HG03064 (cell line): ENCODE measurements around the gene CDRT15.
"Not testable (repeated sequence)": the region's sequence is repeated elsewhere in the genome, so short reads cannot be mapped to it uniquely, and the experiment has no call there.

Source experiments
- ATAC-seq: cut with Tn5 transposase; IDR thresholded peaks from one replicate; pipeline ENCODE4 v1.9.1; 2021; ENCODE audit warnings: low read depth; ENCODE audit not compliant: unreplicated experiment

Gene CDRT15

GRCh38 chr17:14236762-14237161 is at the start of gene CDRT15:
TSS of gene CDRT15 (minus strand) at chr17:14236862. CDS start at chr17:14236833, 29 bp downstream.
- ATAC-seq: not testable (repeated sequence)

GRCh38 chr17:14282726-14283125 is 46.1 kb upstream of the CDRT15 start:
- ATAC-seq: no peak

GRCh38 chr17:14281530-14281929 is 44.9 kb upstream of the CDRT15 start:
- no peak for ATAC-seq

GRCh38 chr17:14276535-14277250 is 40.0 kb upstream of the CDRT15 start:
- no peak for ATAC-seq

GRCh38 chr17:14270508-14270907 is 33.8 kb upstream of the CDRT15 start:
- no peak for ATAC-seq

GRCh38 chr17:14269473-14269872 is 32.8 kb upstream of the CDRT15 start:
- ATAC-seq: no peak

- no peak for ATAC-seq
Observed at GRCh38 chr17:14268264-14268663, 31.6 kb upstream of the CDRT15 start.

- no peak for ATAC-seq
Observed at GRCh38 chr17:14261406-14261805, 24.7 kb upstream of the CDRT15 start.

- no peak for ATAC-seq
Observed at GRCh38 chr17:14245629-14246028, 9.0 kb upstream of the CDRT15 start.

GRCh38 chr17:14245002-14245401 is 8.3 kb upstream of the CDRT15 start:
- ATAC-seq: no peak

GRCh38 chr17:14239271-14239670 is 2.6 kb upstream of the CDRT15 start:
- ATAC-seq: not testable (repeated sequence)

GRCh38 chr17:14236032-14236431 is 630 bp downstream of the CDRT15 start:
- not testable (repeated sequence) for ATAC-seq

- ATAC-seq: not testable (repeated sequence)
Observed at GRCh38 chr17:14235047-14235446, 1.6 kb downstream of the CDRT15 start.

GRCh38 chr17:14231187-14231586 is 5.5 kb downstream of the CDRT15 start:
- not testable (repeated sequence) for ATAC-seq

GRCh38 chr17:14228903-14229302 is 7.8 kb downstream of the CDRT15 start:
- no peak for ATAC-seq

- no peak for ATAC-seq
Observed at GRCh38 chr17:14227052-14227451, 9.6 kb downstream of the CDRT15 start.

- ATAC-seq: no peak
Observed at GRCh38 chr17:14225254-14225980, 11.2 kb downstream of the CDRT15 start.

GRCh38 chr17:14222611-14223010 is 14.1 kb downstream of the CDRT15 start:
- no peak for ATAC-seq

GRCh38 chr17:14214271-14214670 is 22.4 kb downstream of the CDRT15 start:
- ATAC-seq: no peak

GRCh38 chr17:14212401-14212800 is 24.3 kb downstream of the CDRT15 start:
- no peak for ATAC-seq

- ATAC-seq: no peak
Observed at GRCh38 chr17:14211801-14212200, 24.9 kb downstream of the CDRT15 start.

- no peak for ATAC-seq
Observed at GRCh38 chr17:14211246-14211645, 25.4 kb downstream of the CDRT15 start.
